Spleen (tissue), 7 donors: ENCODE results near the gene RPA3.

Experiments used
- POLR2A ChIP-seq, 3 donors: fragments of 450-650 bp; IDR thresholded peaks; one replicate each; pipeline ENCODE4 v1.5.1; 2017; ENCODE audit warnings: antibody characterized with exemption in 3 of 3, mild to moderate bottlenecking in 1 of 3
- POLR2AphosphoS5 ChIP-seq, 3 donors: sonication (generic); formaldehyde crosslinking; IDR thresholded peaks; one replicate each; pipeline ENCODE4 v1.5.1; 2017; ENCODE audit warnings: antibody characterized with exemption in 3 of 3
- TF ChIP-seq, protein P1 (sequence below), 11 experiments: fragments of 200-600 bp in 7 of 11; fragments of 450-650 bp in 4 of 11; sonication (generic) in 4 of 11; IDR thresholded peaks in 8 of 11; conservative IDR thresholded peaks in 3 of 11; 1 replicate in 7 of 11; 2 replicates in 4 of 11; pipeline versions ENCODE4 v1.4.0 to v1.8.0; 2016 to 2021; ENCODE audit warnings: antibody characterized with exemption in 11 of 11, inconsistent platforms in 4 of 11, mild to moderate bottlenecking in 1 of 11
- donor health status: DM: no; HTN: no; CAD: no; lungs with moderate emphysema.
- donor health status: DM: no; HTN: no; CAD: no.
- donor health status: DM: no; HTN: no; CAD: no.

GRCh38 chr7:7667187-7667586, 51.2 kb downstream of the RPA3 start:
- TF ChIP-seq POLR2A (IDR thresholded peaks at IDR 0.05) (no peak), POLR2AphosphoS5 (IDR thresholded peaks at IDR 0.05) (no peak)
- TF ChIP-seq, protein P1, sequence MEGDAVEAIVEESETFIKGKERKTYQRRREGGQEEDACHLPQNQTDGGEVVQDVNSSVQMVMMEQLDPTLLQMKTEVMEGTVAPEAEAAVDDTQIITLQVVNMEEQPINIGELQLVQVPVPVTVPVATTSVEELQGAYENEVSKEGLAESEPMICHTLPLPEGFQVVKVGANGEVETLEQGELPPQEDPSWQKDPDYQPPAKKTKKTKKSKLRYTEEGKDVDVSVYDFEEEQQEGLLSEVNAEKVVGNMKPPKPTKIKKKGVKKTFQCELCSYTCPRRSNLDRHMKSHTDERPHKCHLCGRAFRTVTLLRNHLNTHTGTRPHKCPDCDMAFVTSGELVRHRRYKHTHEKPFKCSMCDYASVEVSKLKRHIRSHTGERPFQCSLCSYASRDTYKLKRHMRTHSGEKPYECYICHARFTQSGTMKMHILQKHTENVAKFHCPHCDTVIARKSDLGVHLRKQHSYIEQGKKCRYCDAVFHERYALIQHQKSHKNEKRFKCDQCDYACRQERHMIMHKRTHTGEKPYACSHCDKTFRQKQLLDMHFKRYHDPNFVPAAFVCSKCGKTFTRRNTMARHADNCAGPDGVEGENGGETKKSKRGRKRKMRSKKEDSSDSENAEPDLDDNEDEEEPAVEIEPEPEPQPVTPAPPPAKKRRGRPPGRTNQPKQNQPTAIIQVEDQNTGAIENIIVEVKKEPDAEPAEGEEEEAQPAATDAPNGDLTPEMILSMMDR (IDR thresholded peaks at IDR 0.05 in 8 of 11, conservative IDR thresholded peaks at IDR 0.05 in 3 of 11): no peak
